Keratinocyte (primary cell): Measurements from ENCODE around the gene ELFN2. TPM values are rescaled to one million over a fixed set of nuclear protein-coding genes. Genes with fewer than 3 reads are reported as not detected.

Experiments used
- DNase-seq: peaks from one replicate; pipeline ENCODE4 v3.0.0-alpha.2; 2011; ENCODE audit warnings: low read depth, missing footprints, low spot score
- FAIRE-seq: peaks from 2 replicates; lab custom pipeline; 2011; peaks lifted over from hg19 to GRCh38; lab: Jason Lieb, UNC
- H2AFZ ChIP-seq: 2 replicates; pipeline ENCODE4 v1.6.0; 2012; ENCODE audit warnings: low read length, control low read depth, inconsistent platforms; ENCODE audit not compliant: control insufficient read depth
- H3K27ac ChIP-seq: 2 replicates; pipeline ENCODE4 v1.5.1; 2011; ENCODE audit warnings: low read length; ENCODE audit not compliant: control insufficient read depth, insufficient read depth
- H3K27me3 ChIP-seq: 3 replicates; pipeline ENCODE4 v1.6.0; 2011; ENCODE audit warnings: low read length; ENCODE audit not compliant: control insufficient read depth, insufficient read depth; ENCODE audit errors: extremely low read depth
- H3K36me3 ChIP-seq, 2 experiments: 2 replicates in 1 of 2; 3 replicates in 1 of 2; pipeline ENCODE4 v1.5.1; 2011; ENCODE audit warnings: low read length in 2 of 2, mild to moderate bottlenecking in 1 of 2; ENCODE audit not compliant: control insufficient read depth in 2 of 2, insufficient read depth in 2 of 2; ENCODE audit errors: extremely low read depth in 1 of 2
- H3K4me1 ChIP-seq: 3 replicates; pipeline ENCODE4 v1.5.1; 2011; ENCODE audit warnings: low read length; ENCODE audit not compliant: control insufficient read depth, insufficient read depth; ENCODE audit errors: extremely low read depth
- H3K4me2 ChIP-seq: 3 replicates; pipeline ENCODE4 v1.6.0; 2011; ENCODE audit warnings: low read depth, low read length; ENCODE audit not compliant: control insufficient read depth, insufficient read depth; ENCODE audit errors: extremely low read depth
- H3K4me3 ChIP-seq, 3 experiments: fragments of 200-600 bp in 1 of 3; sonication (generic) in 1 of 3; 2 replicates in 2 of 3; 3 replicates in 1 of 3; pipeline ENCODE4 v1.5.1; 2011 to 2016; ENCODE audit warnings: low read length in 3 of 3, mild to moderate bottlenecking in 3 of 3, control low read depth in 2 of 3, inconsistent platforms in 1 of 3, low read depth in 1 of 3, mixed read lengths in 1 of 3, mixed run types in 1 of 3, moderate library complexity in 1 of 3; ENCODE audit not compliant: control insufficient read depth in 2 of 3, insufficient read depth in 2 of 3; ENCODE audit errors: extremely low read depth in 1 of 3
- H3K79me2 ChIP-seq: 2 replicates; pipeline ENCODE4 v1.6.0; 2012; ENCODE audit warnings: low read length; ENCODE audit not compliant: control insufficient read depth, insufficient read depth
- H3K9ac ChIP-seq: 3 replicates; pipeline ENCODE4 v1.6.0; 2011; ENCODE audit warnings: low read length; ENCODE audit not compliant: control insufficient read depth, insufficient read depth; ENCODE audit errors: extremely low read depth
- H3K9me1 ChIP-seq: 3 replicates; pipeline ENCODE4 v1.6.0; 2011; ENCODE audit warnings: low read length; ENCODE audit not compliant: control insufficient read depth, insufficient read depth; ENCODE audit errors: extremely low read depth
- H3K9me3 ChIP-seq: 2 replicates; pipeline ENCODE4 v1.5.1; 2012; ENCODE audit warnings: low read depth, low read length; ENCODE audit not compliant: control insufficient read depth
- H4K20me1 ChIP-seq: 3 replicates; pipeline ENCODE4 v1.6.0; 2011; ENCODE audit warnings: low read length; ENCODE audit not compliant: control insufficient read depth, insufficient read depth; ENCODE audit errors: extremely low read depth
- EZH2 ChIP-seq: IDR thresholded peaks from one replicate; pipeline ENCODE4 v1.6.1; 2012; ENCODE audit warnings: inconsistent platforms, mild to moderate bottlenecking, low read length, moderate library complexity
- dilution Hi-C: fragments of 300-500 bp; cut with MboI; formaldehyde crosslinking; loops from one replicate; pipeline ENCODE4 v1.7.0; 2020; ENCODE audit warnings: low sequenced_read_pairs; ENCODE audit not compliant: extremely low pct_ligation_motif_present
- polyA plus RNA-seq, 5 experiments: library from polyadenylated mRNA; depleted of rRNA in 3 of 5; stranded (reverse) in 3 of 5; stranded (forward) in 1 of 5; unstranded in 1 of 5; fragments of >200 nt; gene quantifications; 1 replicate in 1 of 5; 2 replicates in 3 of 5; 3 replicates in 1 of 5; pipeline versions ENCODE4 v1.2.1 to v1.2.3, GENCODE V29; 2011 to 2012; ENCODE audit warnings: missing spikeins in 2 of 5, low read depth in 1 of 5, low replicate concordance in 1 of 5
- TF ChIP-seq, protein P1 (sequence below), 3 experiments: IDR thresholded peaks in 1 of 3; conservative IDR thresholded peaks in 1 of 3; optimal IDR thresholded peaks in 1 of 3; 2 replicates in 2 of 3; 3 replicates in 1 of 3; pipeline versions ENCODE3 to v1.5.1; 2011; ENCODE audit warnings: low read length in 3 of 3, mild to moderate bottlenecking in 3 of 3, moderate library complexity in 2 of 3, control low read depth in 1 of 3, inconsistent platforms in 1 of 3; ENCODE audit not compliant: insufficient read depth in 2 of 3; ENCODE audit errors: extremely low read depth in 1 of 3

ELFN2 gene
- polyA plus RNA-seq, 1 donor (not counting 4 experiments of a cell fraction or from before 2014, with no cell fraction given): 0.13 TPM

DNA sequence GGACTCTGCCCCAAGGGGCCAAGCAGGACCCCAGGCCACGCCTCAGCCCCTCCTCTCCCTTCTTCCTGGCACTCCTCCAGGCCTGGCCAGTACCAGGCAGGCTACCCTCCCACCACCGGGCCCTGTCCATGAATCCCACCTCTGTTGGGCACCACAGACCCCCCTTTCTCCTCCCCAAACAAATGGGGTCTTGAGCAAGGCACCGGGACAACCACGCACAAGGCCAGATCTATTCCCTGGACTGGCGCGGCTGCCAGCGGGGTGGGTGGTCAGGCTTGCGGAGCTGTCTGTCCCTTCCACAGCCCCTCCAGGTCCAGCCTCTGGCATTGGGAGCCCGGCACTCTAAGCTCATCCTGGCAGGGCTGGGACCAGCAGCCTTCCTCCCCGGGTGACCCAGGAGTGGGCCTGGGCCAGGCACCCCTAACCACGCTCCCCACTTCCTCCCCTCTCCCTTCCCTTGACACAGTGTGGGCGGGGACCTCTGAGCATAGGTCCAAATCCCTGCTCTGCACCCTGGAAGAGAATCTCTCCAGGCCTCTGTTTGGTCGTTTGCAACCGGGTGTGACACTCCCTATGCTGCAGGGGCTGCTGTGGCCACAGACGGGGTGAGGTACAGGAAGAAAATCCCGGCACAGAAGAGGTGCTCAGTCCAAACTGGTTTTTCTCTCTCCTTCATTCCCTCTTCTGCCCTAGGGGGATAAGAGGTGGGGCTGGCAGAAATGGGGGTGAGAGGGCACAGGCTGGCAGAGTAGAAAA lies 14.6 kb downstream of the ELFN2 start:
- Histone ChIP-seq H4K20me1 (no peaks in the 10 kb centered on the region), H3K9me3 (no peaks in the 10 kb centered on the region), H3K4me2 (no peak overlapping the region), H3K9ac (no peak overlapping the region), H3K4me1 (peaks cover 5% of the 10 kb centered on the region), H3K36me3 (no peaks in the 10 kb centered on the region), H3K79me2 (no peaks in the 10 kb centered on the region), H3K4me3 (no peak overlapping the region), H2AFZ (no peak overlapping the region), H3K27me3 (peaks cover 17% of the 10 kb centered on the region), H3K27ac (no peak overlapping the region), H3K9me1 (no peaks in the 10 kb centered on the region)
- TF ChIP-seq, protein P1, sequence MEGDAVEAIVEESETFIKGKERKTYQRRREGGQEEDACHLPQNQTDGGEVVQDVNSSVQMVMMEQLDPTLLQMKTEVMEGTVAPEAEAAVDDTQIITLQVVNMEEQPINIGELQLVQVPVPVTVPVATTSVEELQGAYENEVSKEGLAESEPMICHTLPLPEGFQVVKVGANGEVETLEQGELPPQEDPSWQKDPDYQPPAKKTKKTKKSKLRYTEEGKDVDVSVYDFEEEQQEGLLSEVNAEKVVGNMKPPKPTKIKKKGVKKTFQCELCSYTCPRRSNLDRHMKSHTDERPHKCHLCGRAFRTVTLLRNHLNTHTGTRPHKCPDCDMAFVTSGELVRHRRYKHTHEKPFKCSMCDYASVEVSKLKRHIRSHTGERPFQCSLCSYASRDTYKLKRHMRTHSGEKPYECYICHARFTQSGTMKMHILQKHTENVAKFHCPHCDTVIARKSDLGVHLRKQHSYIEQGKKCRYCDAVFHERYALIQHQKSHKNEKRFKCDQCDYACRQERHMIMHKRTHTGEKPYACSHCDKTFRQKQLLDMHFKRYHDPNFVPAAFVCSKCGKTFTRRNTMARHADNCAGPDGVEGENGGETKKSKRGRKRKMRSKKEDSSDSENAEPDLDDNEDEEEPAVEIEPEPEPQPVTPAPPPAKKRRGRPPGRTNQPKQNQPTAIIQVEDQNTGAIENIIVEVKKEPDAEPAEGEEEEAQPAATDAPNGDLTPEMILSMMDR (optimal IDR thresholded peaks at IDR 0.05 in 1 of 3, IDR thresholded peaks at IDR 0.05 in 1 of 3, conservative IDR thresholded peaks at IDR 0.05 in 1 of 3; ENCODE audit: extremely low read depth in 1 of 3, insufficient read depth in 2 of 3, low read length in 3 of 3): no peak
- TF ChIP-seq EZH2: no peak
- FAIRE-seq: no peak
- no peak for DNase-seq
- dilution Hi-C loops: no loop called here

DNA sequence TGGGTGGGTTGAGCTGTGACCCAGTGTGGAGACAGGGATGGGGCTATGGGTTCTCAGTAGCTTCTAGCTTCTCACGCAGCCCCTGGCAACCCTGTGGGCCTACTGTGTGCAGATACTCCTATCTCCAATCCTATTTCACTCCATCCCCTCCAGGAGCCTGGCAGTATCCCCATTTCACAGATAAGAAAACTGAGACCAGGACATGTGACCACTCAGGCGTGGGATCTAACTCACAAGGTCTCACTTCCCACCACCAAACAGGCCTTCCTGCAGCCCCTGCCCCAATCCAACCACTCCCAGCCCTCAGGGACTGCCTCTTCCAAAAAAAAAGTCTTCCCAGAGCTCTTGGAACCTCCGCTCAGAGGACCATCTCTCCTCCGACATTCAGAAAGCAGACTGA lies 15.6 kb downstream of the ELFN2 start:
- H3K4me1 ChIP-seq: peaks cover 5% of the 10 kb centered on the region
- H3K36me3 ChIP-seq: no peaks in the 10 kb centered on the region
- no peak overlapping the region for H2AFZ ChIP-seq
- peaks cover 17% of the 10 kb centered on the region for H3K27me3 ChIP-seq
- no peak overlapping the region for H3K27ac ChIP-seq
- dilution Hi-C loops: no loop called here
- H3K4me2 ChIP-seq: no peak overlapping the region
- TF ChIP-seq, protein P1 (optimal IDR thresholded peaks at IDR 0.05 in 1 of 3, IDR thresholded peaks at IDR 0.05 in 1 of 3, conservative IDR thresholded peaks at IDR 0.05 in 1 of 3; ENCODE audit: extremely low read depth in 1 of 3, insufficient read depth in 2 of 3, low read length in 3 of 3): no peak
- no peak for TF ChIP-seq EZH2
- no peak for FAIRE-seq
- H3K9ac ChIP-seq: no peak overlapping the region
- no peak for DNase-seq
- H3K9me1 ChIP-seq: no peaks in the 10 kb centered on the region
- H4K20me1 ChIP-seq: no peaks in the 10 kb centered on the region
- no peaks in the 10 kb centered on the region for H3K9me3 ChIP-seq
- H3K79me2 ChIP-seq: no peaks in the 10 kb centered on the region
- no peak overlapping the region for H3K4me3 ChIP-seq
